ENCODE results near the gene KRT86. TPM values are rescaled to one million over a fixed set of nuclear protein-coding genes. Genes with fewer than 3 reads are reported as not detected.
"Not testable (repeated sequence)": the region's sequence is repeated elsewhere in the genome, so short reads cannot be mapped to it uniquely, and the experiment has no call there.

KRT86 gene
- total and polyA plus RNA-seq, 4 donors = 0.39 to 3.2 (median 1.3) TPM

DNA sequence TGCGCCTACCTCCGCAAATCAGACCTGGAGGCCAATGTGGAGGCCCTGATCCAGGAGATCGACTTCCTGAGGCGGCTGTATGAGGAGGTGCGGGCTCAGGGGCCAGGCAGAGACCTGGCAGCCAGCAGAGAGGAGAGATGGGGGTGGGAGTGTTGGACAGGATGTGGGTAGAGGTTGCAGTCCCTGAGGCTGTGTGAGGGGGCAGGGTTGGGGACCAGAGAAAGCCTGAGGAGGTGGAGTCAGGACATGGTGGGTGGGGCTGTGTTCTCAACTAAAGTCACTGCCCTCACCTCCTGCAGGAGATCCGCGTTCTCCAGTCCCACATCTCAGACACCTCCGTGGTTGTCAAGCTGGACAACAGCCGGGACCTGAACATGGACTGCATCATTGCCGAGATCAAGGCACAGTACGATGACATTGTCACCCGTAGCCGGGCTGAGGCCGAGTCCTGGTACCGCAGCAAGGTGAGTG lies 30.5 kb downstream of the KRT86 start:
- H3K36me3 ChIP-seq (ENCODE audit: control insufficient read depth in 1 of 2, insufficient read depth in 2 of 2, low read length in 1 of 2); H3K27ac ChIP-seq (ENCODE audit: low read depth in 1 of 2, low read length in 2 of 2); H3K9me3 ChIP-seq (ENCODE audit: control insufficient read depth, low read length); intact Hi-C loops (cut with DNase I); H3K27me3 ChIP-seq (ENCODE audit: control insufficient read depth in 1 of 2, insufficient read depth in 2 of 2, low read length in 1 of 2); ATAC-seq (ENCODE audit: low FRiP score); H3K4me1 ChIP-seq (ENCODE audit: control insufficient read depth in 1 of 2, insufficient read depth in 2 of 2, low read length in 2 of 2); H3K4me3 ChIP-seq (ENCODE audit: low read length in 2 of 2): not testable (repeated sequence)
- WGBS, 2 donors = 91 to 93% methylated on average over 15 of the region's 15 CpGs
- peak in 1 of 2 donors; percentile 51 for DNase-seq

DNA sequence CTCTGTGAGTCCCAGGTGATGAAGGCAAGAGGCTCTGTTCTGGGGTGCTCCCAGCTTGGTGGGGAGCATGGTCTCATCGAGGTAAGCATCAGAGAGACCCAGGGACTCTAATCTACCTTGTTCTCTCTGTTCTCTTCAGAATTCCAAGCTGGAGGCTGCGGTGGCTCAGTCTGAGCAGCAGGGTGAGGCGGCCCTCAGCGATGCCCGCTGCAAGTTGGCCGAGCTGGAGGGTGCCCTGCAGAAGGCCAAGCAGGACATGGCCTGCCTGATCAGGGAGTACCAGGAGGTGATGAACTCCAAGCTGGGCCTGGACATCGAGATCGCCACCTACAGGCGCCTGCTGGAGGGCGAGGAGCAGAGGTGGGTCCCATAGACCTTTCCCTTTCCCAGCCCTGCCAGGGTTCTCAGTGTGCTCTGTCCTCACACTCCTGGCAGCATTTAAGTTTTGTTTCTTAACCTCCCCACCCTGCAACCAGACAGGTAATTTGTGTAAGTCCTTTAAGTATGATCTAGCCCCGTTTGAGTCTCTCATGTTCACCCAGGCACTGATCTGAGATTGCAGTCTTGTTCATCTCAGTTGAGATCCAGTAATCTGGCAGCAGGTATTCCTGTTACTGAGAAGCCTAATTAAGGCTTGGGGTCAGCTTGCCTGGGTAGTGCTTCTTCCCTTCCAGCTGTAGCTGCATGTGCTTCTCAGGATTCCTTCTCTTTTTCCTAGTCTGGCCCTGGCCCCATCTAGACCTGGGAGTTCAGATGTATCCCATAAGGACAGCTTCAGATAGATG lies 31.7 kb downstream of the KRT86 start:
- H3K4me1 ChIP-seq (ENCODE audit: control insufficient read depth in 1 of 2, insufficient read depth in 2 of 2, low read length in 2 of 2) = no peaks in the 10 kb centered on the region
- no peak for ATAC-seq (ENCODE audit: low FRiP score)
- WGBS, 2 donors = 89% methylated on average over 10 to 11 of the region's 11 CpGs
- H3K9me3 ChIP-seq (ENCODE audit: control insufficient read depth, low read length) = no peaks in the 10 kb centered on the region
- H3K36me3 ChIP-seq (ENCODE audit: control insufficient read depth in 1 of 2, insufficient read depth in 2 of 2, low read length in 1 of 2) = no peaks in the 10 kb centered on the region
- peak in 1 of 2 donors; percentile 40 for DNase-seq
- no peak overlapping the region for H3K4me3 ChIP-seq (ENCODE audit: low read length in 2 of 2)
- H3K27me3 ChIP-seq (ENCODE audit: control insufficient read depth in 1 of 2, insufficient read depth in 2 of 2, low read length in 1 of 2) = no peaks in the 10 kb centered on the region
- H3K27ac ChIP-seq (ENCODE audit: low read depth in 1 of 2, low read length in 2 of 2) = no peak overlapping the region
- intact Hi-C loops (cut with DNase I) = no loop called here

DNA sequence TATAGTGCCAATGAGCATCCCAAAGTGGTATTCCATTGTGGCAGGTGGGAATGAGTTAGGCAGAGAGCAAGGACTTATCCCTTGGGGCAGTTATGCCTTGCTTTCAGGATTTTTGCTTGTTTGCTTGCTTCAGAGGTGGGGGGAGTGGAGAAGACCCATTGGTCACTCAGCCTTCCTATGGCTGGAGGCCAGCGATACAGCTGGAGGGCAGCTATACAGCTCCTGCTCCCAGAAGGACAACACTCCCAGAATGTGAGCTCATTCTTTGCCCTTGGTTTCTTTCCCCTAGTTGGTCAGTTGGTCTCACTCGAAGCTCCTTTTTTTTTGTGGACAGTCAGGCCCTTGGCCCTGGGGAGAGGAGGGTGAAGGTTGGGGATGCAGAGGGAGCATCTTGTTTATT lies 32.3 kb downstream of the KRT86 start:
- no peak for ATAC-seq (ENCODE audit: low FRiP score)
- WGBS, 2 donors = 96 to 97% methylated on average over 2 of the region's 2 CpGs
- H3K9me3 ChIP-seq (ENCODE audit: control insufficient read depth, low read length) = no peaks in the 10 kb centered on the region
- DNase-seq = peak in 1 of 2 donors; percentile 21
- H3K27me3 ChIP-seq (ENCODE audit: control insufficient read depth in 1 of 2, insufficient read depth in 2 of 2, low read length in 1 of 2) = no peaks in the 10 kb centered on the region
- no peak overlapping the region for H3K4me3 ChIP-seq (ENCODE audit: low read length in 2 of 2)
- H3K27ac ChIP-seq (ENCODE audit: low read depth in 1 of 2, low read length in 2 of 2) = no peak overlapping the region
- H3K36me3 ChIP-seq (ENCODE audit: control insufficient read depth in 1 of 2, insufficient read depth in 2 of 2, low read length in 1 of 2) = no peaks in the 10 kb centered on the region
- intact Hi-C loops (cut with DNase I) = no loop called here
- no peaks in the 10 kb centered on the region for H3K4me1 ChIP-seq (ENCODE audit: control insufficient read depth in 1 of 2, insufficient read depth in 2 of 2, low read length in 2 of 2)

DNA sequence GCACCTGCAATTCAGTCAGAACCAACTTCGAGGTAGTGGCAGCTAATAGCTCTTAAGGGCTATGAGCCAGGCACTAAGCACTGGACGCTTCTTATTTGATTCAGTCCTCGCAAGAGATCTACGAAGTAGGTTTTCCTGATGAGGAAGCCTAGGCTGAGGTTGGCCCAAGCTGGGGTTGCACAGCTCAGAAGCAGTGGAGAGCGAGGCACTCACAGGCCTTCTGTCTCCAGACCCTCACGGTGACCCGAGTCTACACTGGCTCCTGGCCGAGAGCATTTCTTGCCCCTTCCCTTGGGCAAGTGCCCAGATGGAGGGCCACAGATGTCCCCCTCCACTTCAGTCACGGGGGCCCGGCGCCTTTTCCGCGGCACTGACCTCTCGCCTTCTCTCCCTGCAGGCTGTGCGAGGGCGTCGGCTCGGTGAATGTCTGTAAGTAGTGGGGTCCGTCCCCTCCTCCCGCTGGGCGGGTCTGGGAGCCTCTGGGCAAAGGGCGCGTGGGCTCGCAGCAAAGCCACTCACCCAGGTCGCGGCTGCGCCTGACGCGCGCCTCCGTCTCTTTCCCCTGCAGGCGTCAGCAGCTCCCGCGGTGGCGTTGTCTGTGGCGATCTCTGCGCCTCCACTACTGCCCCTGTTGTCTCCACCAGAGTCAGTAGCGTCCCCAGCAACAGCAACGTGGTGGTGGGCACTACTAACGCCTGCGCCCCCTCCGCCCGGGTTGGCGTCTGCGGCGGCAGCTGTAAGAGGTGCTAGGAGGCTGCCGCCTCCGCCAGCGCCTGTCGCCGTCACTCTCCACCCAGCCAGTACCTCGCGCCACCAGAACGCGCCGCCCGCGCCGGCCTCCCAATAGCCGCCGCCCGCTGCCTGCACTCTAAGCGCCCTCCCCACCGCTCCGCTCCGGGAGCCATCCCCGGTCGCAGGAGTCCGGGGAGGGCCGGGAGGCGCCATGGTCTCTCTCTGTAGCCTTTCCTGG lies 33.7 kb downstream of the KRT86 start:
- H3K4me3 ChIP-seq (ENCODE audit: low read length in 2 of 2) = peak overlapping the region in 1 of 2 donors; percentile 11
- no peaks in the 10 kb centered on the region for H3K27me3 ChIP-seq (ENCODE audit: control insufficient read depth in 1 of 2, insufficient read depth in 2 of 2, low read length in 1 of 2)
- no peaks in the 10 kb centered on the region for H3K36me3 ChIP-seq (ENCODE audit: control insufficient read depth in 1 of 2, insufficient read depth in 2 of 2, low read length in 1 of 2)
- ATAC-seq (ENCODE audit: low FRiP score) (peak; percentile 84), DNase-seq (peak; percentile 79 to 92)
- H3K4me1 ChIP-seq (ENCODE audit: control insufficient read depth in 1 of 2, insufficient read depth in 2 of 2, low read length in 2 of 2) = no peaks in the 10 kb centered on the region
- 9% methylated on average over 59 to 71 of the region's 71 CpGs for WGBS, 2 donors
- no peak overlapping the region for H3K27ac ChIP-seq (ENCODE audit: low read depth in 1 of 2, low read length in 2 of 2)
- intact Hi-C loops (cut with DNase I) = no loop called here
- H3K9me3 ChIP-seq (ENCODE audit: control insufficient read depth, low read length) = no peaks in the 10 kb centered on the region

DNA sequence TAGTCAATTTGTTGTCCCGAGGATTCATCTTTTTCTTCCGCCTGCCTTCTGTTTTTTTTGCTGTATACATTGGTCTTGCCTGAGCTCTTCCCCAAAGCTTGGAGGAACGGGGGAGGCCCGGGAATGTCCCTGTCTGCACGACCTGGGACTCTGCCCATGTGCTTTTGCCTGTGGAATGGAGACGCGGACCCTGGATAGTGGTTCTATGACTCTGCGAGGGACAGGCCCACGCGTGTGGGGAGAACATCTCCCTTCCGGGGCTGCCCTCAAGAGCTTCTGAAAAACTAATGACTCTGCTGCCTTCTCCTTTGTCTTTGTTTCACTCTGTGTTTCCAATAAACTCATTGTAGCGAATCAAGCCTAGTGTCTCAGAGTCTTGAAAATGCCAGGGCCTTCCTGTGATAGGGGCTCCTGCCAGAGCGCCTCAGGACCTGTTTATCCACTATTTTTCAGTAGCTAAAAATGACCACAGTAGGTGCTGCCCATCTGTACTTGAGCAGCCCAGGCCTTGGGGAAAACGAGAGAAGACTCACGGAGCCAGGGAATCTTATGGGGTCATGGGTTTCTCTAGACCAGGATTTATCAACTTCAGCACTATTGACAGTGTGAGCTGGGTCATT lies 34.5 kb downstream of the KRT86 start:
- intact Hi-C loops (cut with DNase I) = no loop called here
- no peaks in the 10 kb centered on the region for H3K4me1 ChIP-seq (ENCODE audit: control insufficient read depth in 1 of 2, insufficient read depth in 2 of 2, low read length in 2 of 2)
- H3K27ac ChIP-seq (ENCODE audit: low read depth in 1 of 2, low read length in 2 of 2) = no peak overlapping the region
- no peaks in the 10 kb centered on the region for H3K9me3 ChIP-seq (ENCODE audit: control insufficient read depth, low read length)
- no peaks in the 10 kb centered on the region for H3K27me3 ChIP-seq (ENCODE audit: control insufficient read depth in 1 of 2, insufficient read depth in 2 of 2, low read length in 1 of 2)
- ATAC-seq (ENCODE audit: low FRiP score) (no peak), DNase-seq (no peak)
- no peaks in the 10 kb centered on the region for H3K36me3 ChIP-seq (ENCODE audit: control insufficient read depth in 1 of 2, insufficient read depth in 2 of 2, low read length in 1 of 2)
- WGBS, 2 donors = 58 to 59% methylated on average over 15 of the region's 15 CpGs
- H3K4me3 ChIP-seq (ENCODE audit: low read length in 2 of 2) = no peak overlapping the region

DNA sequence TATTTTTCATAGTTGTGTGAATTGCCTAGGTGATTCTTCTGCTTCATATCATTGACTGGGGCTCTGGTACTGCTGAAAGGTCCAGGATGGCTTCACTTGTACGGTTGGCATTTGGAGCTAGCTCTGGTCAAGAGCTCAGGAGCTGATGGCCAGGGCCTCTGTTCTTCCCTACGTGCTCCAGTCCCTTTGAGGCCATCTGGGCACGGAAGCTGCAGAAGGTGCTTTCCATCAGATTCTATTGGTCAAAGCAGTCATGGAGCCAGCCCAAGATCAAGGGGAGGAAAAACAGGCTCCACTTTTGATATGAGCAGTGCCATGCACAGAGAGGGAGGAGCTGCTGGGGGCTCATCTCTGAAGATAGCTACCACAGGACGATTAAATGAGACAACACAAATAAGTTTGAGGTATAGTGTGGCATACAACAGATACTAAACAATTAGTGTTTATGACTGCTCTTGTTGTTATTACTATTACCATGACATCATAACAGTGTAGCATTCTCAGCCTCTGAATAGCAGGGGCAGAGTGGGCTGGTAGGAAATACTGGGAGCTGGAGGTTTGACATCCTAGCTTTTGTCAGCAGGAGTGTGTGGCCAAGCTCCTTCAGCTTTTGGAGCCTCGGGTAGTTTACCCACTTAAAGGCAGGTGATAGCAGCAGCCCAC lies 36.3 kb downstream of the KRT86 start:
- Histone ChIP-seq H3K27ac (ENCODE audit: low read depth in 1 of 2, low read length in 2 of 2) (no peak overlapping the region), H3K4me3 (ENCODE audit: low read length in 2 of 2) (no peak overlapping the region), H3K4me1 (ENCODE audit: control insufficient read depth in 1 of 2, insufficient read depth in 2 of 2, low read length in 2 of 2) (no peaks in the 10 kb centered on the region), H3K27me3 (ENCODE audit: control insufficient read depth in 1 of 2, insufficient read depth in 2 of 2, low read length in 1 of 2) (no peaks in the 10 kb centered on the region), H3K9me3 (ENCODE audit: control insufficient read depth, low read length) (no peaks in the 10 kb centered on the region), H3K36me3 (ENCODE audit: control insufficient read depth in 1 of 2, insufficient read depth in 2 of 2, low read length in 1 of 2) (no peaks in the 10 kb centered on the region)
- peak in 1 of 2 donors; percentile 20 for DNase-seq
- WGBS, 2 donors = 91% methylated on average over 5 of the region's 5 CpGs
- ATAC-seq (ENCODE audit: low FRiP score) = no peak
- intact Hi-C loops (cut with DNase I) = no loop called here

DNA sequence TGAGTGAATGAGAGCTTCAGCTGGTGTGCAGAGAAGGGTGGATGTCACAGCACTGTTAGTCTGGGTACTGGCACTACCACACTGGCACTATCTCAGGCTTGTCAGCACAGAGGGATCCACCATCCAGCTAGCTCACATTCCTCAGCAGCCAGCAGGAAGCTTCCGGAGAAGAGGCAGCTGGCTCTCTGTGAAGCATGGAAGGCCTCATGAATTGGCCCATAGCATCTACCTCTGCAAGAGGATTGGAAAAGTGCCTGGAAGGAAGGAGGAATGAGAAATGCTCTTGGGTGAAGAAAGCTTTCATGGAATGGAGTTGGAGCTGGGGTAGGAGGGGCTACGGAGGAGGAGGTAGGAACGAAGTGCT lies 36.8 kb downstream of the KRT86 start:
- intact Hi-C loops (cut with DNase I) = no loop called here
- H3K9me3 ChIP-seq (ENCODE audit: control insufficient read depth, low read length) = no peaks in the 10 kb centered on the region
- H3K4me1 ChIP-seq (ENCODE audit: control insufficient read depth in 1 of 2, insufficient read depth in 2 of 2, low read length in 2 of 2) = no peaks in the 10 kb centered on the region
- H3K27me3 ChIP-seq (ENCODE audit: control insufficient read depth in 1 of 2, insufficient read depth in 2 of 2, low read length in 1 of 2) = no peaks in the 10 kb centered on the region
- 85 to 88% methylated on average over 3 of the region's 3 CpGs for WGBS, 2 donors
- no peak overlapping the region for H3K4me3 ChIP-seq (ENCODE audit: low read length in 2 of 2)
- ATAC-seq (ENCODE audit: low FRiP score) (no peak), DNase-seq (peak in 1 of 2 donors; percentile 16)
- no peak overlapping the region for H3K27ac ChIP-seq (ENCODE audit: low read depth in 1 of 2, low read length in 2 of 2)
- no peaks in the 10 kb centered on the region for H3K36me3 ChIP-seq (ENCODE audit: control insufficient read depth in 1 of 2, insufficient read depth in 2 of 2, low read length in 1 of 2)

DNA sequence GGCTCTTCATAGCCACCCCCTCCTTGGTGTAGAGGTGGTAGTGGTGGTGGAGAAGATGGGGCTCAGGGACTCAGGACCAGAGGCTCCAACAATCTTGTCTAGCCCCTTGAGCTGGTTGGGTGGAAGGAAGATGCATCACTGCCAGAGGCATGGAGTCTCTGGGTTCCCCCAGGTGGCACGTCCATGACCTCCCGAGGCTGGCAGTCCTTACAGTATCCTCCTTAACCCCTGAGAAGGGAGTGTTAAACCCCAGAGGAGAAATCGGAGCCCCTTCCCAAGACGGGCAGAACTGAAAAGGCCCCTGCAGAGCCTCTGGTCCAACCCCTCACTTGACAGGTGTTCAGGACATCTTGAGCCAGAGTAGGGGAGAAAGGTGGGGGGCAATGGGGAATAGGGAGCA lies 37.6 kb downstream of the KRT86 start:
- 87 to 93% methylated on average over 4 of the region's 4 CpGs for WGBS, 2 donors
- no peaks in the 10 kb centered on the region for H3K9me3 ChIP-seq (ENCODE audit: control insufficient read depth, low read length)
- intact Hi-C loops (cut with DNase I) = no loop called here
- H3K36me3 ChIP-seq (ENCODE audit: control insufficient read depth in 1 of 2, insufficient read depth in 2 of 2, low read length in 1 of 2) = no peaks in the 10 kb centered on the region
- DNase-seq = no peak
- H3K4me3 ChIP-seq (ENCODE audit: low read length in 2 of 2) = no peak overlapping the region
- no peaks in the 10 kb centered on the region for H3K27me3 ChIP-seq (ENCODE audit: control insufficient read depth in 1 of 2, insufficient read depth in 2 of 2, low read length in 1 of 2)
- H3K4me1 ChIP-seq (ENCODE audit: control insufficient read depth in 1 of 2, insufficient read depth in 2 of 2, low read length in 2 of 2) = no peaks in the 10 kb centered on the region
- no peak for ATAC-seq (ENCODE audit: low FRiP score)
- no peak overlapping the region for H3K27ac ChIP-seq (ENCODE audit: low read depth in 1 of 2, low read length in 2 of 2)
